Mesothelial cell of epicardium (in vitro differentiated cells): ENCODE measurements around the gene ATP5ME. TPM values are rescaled to one million over a fixed set of nuclear protein-coding genes. Genes with fewer than 3 reads are reported as not detected.

ENCODE experiments used
- DNase-seq, 2 experiments: peaks; one replicate each; pipeline ENCODE4 v3.0.0; 2021; ENCODE audit warnings: low spot score in 2 of 2; ENCODE audit not compliant: unreplicated experiment in 2 of 2
- H3K27ac Mint-ChIP-seq: 2 replicates; pipeline ENCODE4 v1.8.0; 2021; ENCODE audit warnings: mixed read lengths
- H3K27me3 Mint-ChIP-seq: 2 replicates; pipeline ENCODE4 v1.8.0; 2021; ENCODE audit warnings: low read depth, mixed read lengths
- H3K36me3 Mint-ChIP-seq: 2 replicates; pipeline ENCODE4 v1.8.0; 2021; ENCODE audit warnings: mixed read lengths
- H3K4me1 Mint-ChIP-seq: 2 replicates; pipeline ENCODE4 v1.8.0; 2021; ENCODE audit warnings: mixed read lengths
- H3K4me3 Mint-ChIP-seq: 2 replicates; pipeline ENCODE4 v1.8.0; 2021; ENCODE audit warnings: mild to moderate bottlenecking, moderate library complexity, mixed read lengths
- H3K9me3 Mint-ChIP-seq: 2 replicates; pipeline ENCODE4 v1.8.0; 2021; ENCODE audit warnings: mixed read lengths
- total RNA-seq: library from RNA; stranded (reverse); gene quantifications from 3 replicates; pipeline ENCODE4 v1.2.1, GENCODE V29; 2021
- TF ChIP-seq, protein P1 (sequence below): fragments of 200-600 bp; sonication (generic); IDR thresholded peaks from one replicate; pipeline ENCODE4 v1.5.0; 2021; ENCODE audit warnings: antibody characterized with exemption; ENCODE audit not compliant: unreplicated experiment

The ATP5ME gene
- total RNA-seq, 1 donor from 2014 or later, result 212 TPM

DNA sequence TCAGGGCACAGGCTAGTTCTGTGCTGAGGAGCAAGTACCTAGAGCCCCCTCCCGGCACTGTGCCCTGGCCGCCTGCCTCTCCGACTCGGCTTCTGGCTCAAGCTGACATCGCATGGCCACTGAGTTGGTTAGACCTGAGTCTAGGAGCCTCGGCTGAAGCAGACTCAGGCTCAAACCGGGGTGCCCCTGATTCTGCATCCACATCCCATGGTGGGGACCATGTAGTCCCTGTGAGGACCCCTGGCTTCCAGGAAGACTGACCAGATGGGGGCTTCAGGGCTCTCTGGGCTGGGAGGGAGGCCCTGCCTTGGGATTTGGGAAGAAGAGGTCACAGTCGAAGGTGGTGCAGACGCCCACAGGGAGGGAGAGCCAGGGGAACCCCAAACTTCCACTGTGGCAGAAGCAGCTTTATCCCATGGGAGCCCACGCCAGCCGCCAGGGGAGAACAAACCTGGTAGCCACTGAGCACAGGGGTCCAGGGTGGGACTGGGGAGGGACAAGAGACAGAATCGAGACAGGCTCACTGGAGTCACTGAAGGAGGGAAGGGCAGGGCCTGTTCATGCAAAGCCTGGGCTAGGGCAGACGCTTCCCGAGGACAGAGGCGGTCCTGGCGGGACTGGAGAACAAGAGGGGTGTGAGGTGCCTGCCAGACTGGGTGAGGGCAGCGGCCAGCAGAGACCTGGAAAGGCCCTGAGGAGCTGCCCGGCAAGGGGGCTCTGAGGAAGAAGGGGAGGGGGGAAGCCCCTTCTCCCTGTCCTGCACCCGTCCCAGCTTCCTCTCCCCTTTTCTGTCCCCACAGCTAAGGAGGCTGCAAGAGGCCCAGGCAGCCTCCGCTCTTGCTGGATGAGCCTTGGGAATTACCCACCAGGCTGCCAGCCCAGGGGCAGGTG is 47.6 kb downstream of the ATP5ME start:
- H3K4me3 Mint-ChIP-seq, result no peak overlapping the region
- no peak overlapping the region for H3K27ac Mint-ChIP-seq
- TF ChIP-seq, protein P1, sequence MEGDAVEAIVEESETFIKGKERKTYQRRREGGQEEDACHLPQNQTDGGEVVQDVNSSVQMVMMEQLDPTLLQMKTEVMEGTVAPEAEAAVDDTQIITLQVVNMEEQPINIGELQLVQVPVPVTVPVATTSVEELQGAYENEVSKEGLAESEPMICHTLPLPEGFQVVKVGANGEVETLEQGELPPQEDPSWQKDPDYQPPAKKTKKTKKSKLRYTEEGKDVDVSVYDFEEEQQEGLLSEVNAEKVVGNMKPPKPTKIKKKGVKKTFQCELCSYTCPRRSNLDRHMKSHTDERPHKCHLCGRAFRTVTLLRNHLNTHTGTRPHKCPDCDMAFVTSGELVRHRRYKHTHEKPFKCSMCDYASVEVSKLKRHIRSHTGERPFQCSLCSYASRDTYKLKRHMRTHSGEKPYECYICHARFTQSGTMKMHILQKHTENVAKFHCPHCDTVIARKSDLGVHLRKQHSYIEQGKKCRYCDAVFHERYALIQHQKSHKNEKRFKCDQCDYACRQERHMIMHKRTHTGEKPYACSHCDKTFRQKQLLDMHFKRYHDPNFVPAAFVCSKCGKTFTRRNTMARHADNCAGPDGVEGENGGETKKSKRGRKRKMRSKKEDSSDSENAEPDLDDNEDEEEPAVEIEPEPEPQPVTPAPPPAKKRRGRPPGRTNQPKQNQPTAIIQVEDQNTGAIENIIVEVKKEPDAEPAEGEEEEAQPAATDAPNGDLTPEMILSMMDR, result no peak
- no peak for DNase-seq
- H3K9me3 Mint-ChIP-seq, result peaks cover 4% of the 10 kb centered on the region
- no peaks in the 10 kb centered on the region for H3K36me3 Mint-ChIP-seq
- no peaks in the 10 kb centered on the region for H3K4me1 Mint-ChIP-seq
- H3K27me3 Mint-ChIP-seq, result peaks cover 5% of the 10 kb centered on the region

DNA sequence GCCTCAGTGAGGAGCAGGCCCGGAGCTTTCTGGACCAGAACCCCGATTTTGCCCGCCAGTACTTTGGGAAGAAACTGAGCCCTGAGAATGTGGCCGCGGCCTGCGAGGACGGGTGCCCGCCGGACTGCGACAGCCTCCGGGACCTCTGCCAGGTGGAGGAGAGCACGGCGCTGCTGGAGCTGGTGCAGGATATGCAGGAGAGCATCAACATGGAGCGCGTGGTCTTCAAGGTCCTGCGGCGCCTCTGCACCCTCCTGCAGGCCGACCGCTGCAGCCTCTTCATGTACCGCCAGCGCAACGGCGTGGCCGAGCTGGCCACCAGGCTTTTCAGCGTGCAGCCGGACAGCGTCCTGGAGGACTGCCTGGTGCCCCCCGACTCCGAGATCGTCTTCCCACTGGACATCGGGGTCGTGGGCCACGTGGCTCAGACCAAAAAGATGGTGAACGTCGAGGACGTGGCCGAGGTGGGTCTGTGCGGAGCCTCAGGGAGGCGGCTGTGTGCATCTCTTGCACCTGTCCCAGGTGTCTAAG is 48.4 kb downstream of the ATP5ME start:
- TF ChIP-seq, protein P1, result no peak
- DNase-seq, result no peak
- no peaks in the 10 kb centered on the region for H3K9me3 Mint-ChIP-seq
- no peak overlapping the region for H3K27ac Mint-ChIP-seq
- H3K4me3 Mint-ChIP-seq, result no peak overlapping the region
- H3K36me3 Mint-ChIP-seq, result no peaks in the 10 kb centered on the region
- H3K4me1 Mint-ChIP-seq, result no peaks in the 10 kb centered on the region
- peaks cover 8% of the 10 kb centered on the region for H3K27me3 Mint-ChIP-seq

DNA sequence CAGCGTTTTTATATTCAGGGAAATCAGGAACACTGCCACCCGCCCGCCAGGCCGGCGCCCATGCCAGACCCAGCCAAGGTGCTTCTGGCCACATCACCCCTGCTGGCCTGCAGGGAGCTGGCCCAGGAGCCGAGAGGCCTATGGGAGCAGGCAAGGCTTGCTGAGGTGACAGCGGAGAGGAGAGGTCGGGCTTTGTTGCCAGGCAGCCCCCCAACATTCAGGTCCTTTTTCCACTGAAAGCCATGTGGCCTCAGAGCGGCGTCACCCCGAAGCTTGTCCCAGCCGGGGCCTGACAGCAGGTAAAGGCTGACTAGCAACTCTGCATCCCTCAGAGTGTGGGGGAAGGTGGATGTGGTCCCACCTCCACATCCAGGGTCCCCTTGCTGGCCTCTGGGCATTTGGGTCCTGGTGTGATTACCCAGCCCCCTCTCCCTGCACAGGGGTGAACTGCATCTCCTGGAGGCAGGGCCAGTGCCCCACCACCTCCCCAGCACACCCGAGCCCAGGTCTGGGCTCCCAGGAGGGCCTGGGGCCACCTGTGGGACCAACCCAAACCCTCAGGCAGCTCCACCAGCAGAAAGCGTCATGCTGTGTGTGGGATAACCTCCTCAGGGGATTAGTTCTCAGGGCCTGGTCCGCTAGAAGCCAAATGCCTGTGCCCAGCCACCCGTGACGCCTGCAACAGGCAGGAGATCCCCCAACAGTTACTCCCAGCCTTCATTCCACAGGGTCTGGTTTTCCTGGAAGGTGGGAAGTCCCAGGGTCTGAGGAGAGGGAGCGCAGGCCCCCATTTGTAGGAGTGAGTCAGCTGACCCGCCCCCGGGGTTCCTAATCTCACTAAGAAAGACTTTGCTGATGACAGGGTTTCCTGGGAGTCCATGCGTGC is 49.1 kb downstream of the ATP5ME start, which contains the start of gene PDE6B:
Gene PDE6B, plus strand, starts transcription at position 869 of the 886 bp plus-strand sequence. CDS start 54 bp downstream, outside the sequence.
- DNase-seq, result no peak

DNA sequence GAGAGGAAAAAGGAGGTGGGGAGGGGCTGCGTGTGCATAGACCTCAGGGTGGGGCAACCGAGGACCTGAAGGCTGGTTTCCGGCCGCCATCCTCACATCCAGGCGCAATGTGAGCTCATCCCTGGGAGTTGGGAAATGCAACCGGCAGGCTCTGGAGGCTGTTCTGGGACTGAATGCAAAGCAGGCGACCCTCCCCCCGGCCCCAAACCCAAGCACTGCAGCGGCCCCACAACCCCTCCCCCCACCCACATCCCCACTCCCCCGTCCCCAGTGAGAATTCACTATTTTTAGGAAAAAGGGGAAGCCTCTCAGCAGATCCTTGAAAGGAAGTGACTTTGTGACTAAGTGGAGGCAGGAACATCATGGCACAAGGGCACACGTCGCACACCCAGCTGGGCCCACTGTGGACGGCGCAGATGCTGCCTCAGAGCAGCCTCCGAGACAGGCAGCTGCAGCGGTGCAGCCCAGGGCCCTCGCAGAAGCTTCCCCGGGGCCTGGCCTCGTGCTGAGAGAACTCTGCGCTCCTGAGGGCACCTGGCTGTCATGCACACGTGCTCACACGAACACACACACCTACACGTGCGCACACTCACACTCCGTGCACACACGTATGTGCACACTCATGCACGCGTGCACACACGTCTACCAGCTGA is 50.0 kb downstream of the ATP5ME start:
- DNase-seq, result no peak
- Mint-ChIP-seq H3K36me3 (no peaks in the 10 kb centered on the region), H3K4me3 (no peak overlapping the region), H3K4me1 (no peaks in the 10 kb centered on the region), H3K9me3 (no peaks in the 10 kb centered on the region), H3K27ac (no peak overlapping the region), H3K27me3 (peaks cover 12% of the 10 kb centered on the region)
- TF ChIP-seq, protein P1, result no peak

More for the DNA sequence above, 49.1 kb downstream of the ATP5ME start, which contains the start of gene PDE6B:
- Mint-ChIP-seq H3K27ac (no peak within 1 kb of the TSS), H3K4me1 (no peaks in the 10 kb centered on the region), H3K4me3 (no peak within 1 kb of the TSS), H3K9me3 (no peaks in the 10 kb centered on the region), H3K27me3 (peaks cover 13% of the 10 kb centered on the region), H3K36me3 (no peaks in the 10 kb centered on the region)
- TF ChIP-seq, protein P1, result no peak
